ENCODE data around the gene LETM1. TPM values are rescaled to one million over a fixed set of nuclear protein-coding genes. Genes with fewer than 3 reads are reported as not detected.

Gene LETM1
- total and polyA plus RNA-seq, 2 donors from 2014 or later = 20.0 to 46.4 TPM

GRCh38 chr4:1842993-1843448 lies 12.9 kb downstream of the LETM1 start:
- intact Hi-C loops (cut with DNase I) = no loop called here
- TF ChIP-seq CTCF (IDR thresholded peaks at IDR 0.05; ENCODE audit: borderline replicate concordance, extremely low read depth, insufficient read depth) = no peak
- no peaks in the 10 kb centered on the region for H3K9me3 ChIP-seq (ENCODE audit: control insufficient read depth in 2 of 3, insufficient read depth in 1 of 3, low read length in 3 of 3)
- H3K27ac ChIP-seq (ENCODE audit: low read depth in 2 of 2, low read length in 2 of 2) = no peak overlapping the region
- no peaks in the 10 kb centered on the region for H3K27me3 ChIP-seq (ENCODE audit: control insufficient read depth, insufficient read depth, low read length)
- peaks cover 0 to 29% (median 14%) of the 10 kb centered on the region in 3 donors for H3K36me3 ChIP-seq (ENCODE audit: control insufficient read depth in 2 of 3, insufficient read depth in 3 of 3, low read length in 3 of 3)
- DNase-seq = peak in 1 of 5 donors; percentile 10
- H3K4me1 ChIP-seq (ENCODE audit: control insufficient read depth in 2 of 3, insufficient read depth in 2 of 3, low read depth in 1 of 3, low read length in 3 of 3) = peaks cover 0 to 18% (median 13%) of the 10 kb centered on the region in 3 donors
- no peak overlapping the region for H3K9ac ChIP-seq (ENCODE audit: low read length in 3 of 3)
- FAIRE-seq = no peak
- no peak overlapping the region for H3K4me3 ChIP-seq (ENCODE audit: low read length in 3 of 3)

GRCh38 chr4:1842339-1842895 lies 13.5 kb downstream of the LETM1 start:
- Histone ChIP-seq H3K27ac (ENCODE audit: low read depth in 2 of 2, low read length in 2 of 2) (no peak overlapping the region), H3K36me3 (ENCODE audit: control insufficient read depth in 2 of 3, insufficient read depth in 3 of 3, low read length in 3 of 3) (peaks cover 0 to 29% (median 14%) of the 10 kb centered on the region in 3 donors)

GRCh38 chr4:1841887-1842210 lies 14.1 kb downstream of the LETM1 start:
- Histone ChIP-seq H3K9ac (ENCODE audit: low read length in 3 of 3) (no peak overlapping the region), H3K27ac (ENCODE audit: low read depth in 2 of 2, low read length in 2 of 2) (no peak overlapping the region)
- intact Hi-C loops (cut with DNase I) = no loop called here

More at GRCh38 chr4:1842339-1842895, 13.5 kb downstream of the LETM1 start:
- Histone ChIP-seq H3K4me3 (ENCODE audit: low read length in 3 of 3) (no peak overlapping the region), H3K9ac (ENCODE audit: low read length in 3 of 3) (no peak overlapping the region), H3K4me1 (ENCODE audit: control insufficient read depth in 2 of 3, insufficient read depth in 2 of 3, low read depth in 1 of 3, low read length in 3 of 3) (peaks cover 0 to 18% (median 13%) of the 10 kb centered on the region in 3 donors), H3K9me3 (ENCODE audit: control insufficient read depth in 2 of 3, insufficient read depth in 1 of 3, low read length in 3 of 3) (no peaks in the 10 kb centered on the region), H3K27me3 (ENCODE audit: control insufficient read depth, insufficient read depth, low read length) (no peaks in the 10 kb centered on the region)
- no peak for TF ChIP-seq CTCF (IDR thresholded peaks at IDR 0.05; ENCODE audit: borderline replicate concordance, extremely low read depth, insufficient read depth)
- DNase-seq (no peak), FAIRE-seq (no peak)
- intact Hi-C loops (cut with DNase I) = no loop called here

More at GRCh38 chr4:1841887-1842210, 14.1 kb downstream of the LETM1 start:
- Histone ChIP-seq H3K27me3 (ENCODE audit: control insufficient read depth, insufficient read depth, low read length) (no peaks in the 10 kb centered on the region), H3K9me3 (ENCODE audit: control insufficient read depth in 2 of 3, insufficient read depth in 1 of 3, low read length in 3 of 3) (no peaks in the 10 kb centered on the region), H3K4me1 (ENCODE audit: control insufficient read depth in 2 of 3, insufficient read depth in 2 of 3, low read depth in 1 of 3, low read length in 3 of 3) (peaks cover 0 to 18% (median 13%) of the 10 kb centered on the region in 3 donors), H3K4me3 (ENCODE audit: low read length in 3 of 3) (no peak overlapping the region), H3K36me3 (ENCODE audit: control insufficient read depth in 2 of 3, insufficient read depth in 3 of 3, low read length in 3 of 3) (peaks cover 0 to 29% (median 14%) of the 10 kb centered on the region in 3 donors)
- no peak for TF ChIP-seq CTCF (IDR thresholded peaks at IDR 0.05; ENCODE audit: borderline replicate concordance, extremely low read depth, insufficient read depth)
- FAIRE-seq (no peak), DNase-seq (no peak)

All from kidney (tissue), 14 donors.